ENCODE data around the gene MGMT.

Gene MGMT

DNA sequence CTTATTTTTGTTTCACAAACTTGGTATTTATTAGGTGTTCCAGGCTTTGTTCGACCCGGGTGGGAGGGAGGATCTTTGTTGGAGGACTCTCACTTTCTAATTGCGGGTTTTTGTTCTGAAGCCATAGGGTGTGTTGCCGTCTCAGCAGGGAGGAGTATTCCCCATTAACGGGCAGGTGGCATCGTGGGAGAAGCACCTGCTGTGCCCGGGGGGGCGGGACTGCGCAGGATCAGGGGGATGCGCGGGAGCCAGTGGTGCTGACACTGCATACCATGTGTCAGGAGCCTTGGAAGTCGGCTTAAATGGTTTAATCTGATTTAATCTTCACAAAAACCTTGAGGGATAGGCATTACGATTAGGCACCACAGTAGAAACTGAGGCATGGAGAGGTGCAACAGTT lies 113.0 kb downstream of the MGMT start:
- TF ChIP-seq, protein P1, sequence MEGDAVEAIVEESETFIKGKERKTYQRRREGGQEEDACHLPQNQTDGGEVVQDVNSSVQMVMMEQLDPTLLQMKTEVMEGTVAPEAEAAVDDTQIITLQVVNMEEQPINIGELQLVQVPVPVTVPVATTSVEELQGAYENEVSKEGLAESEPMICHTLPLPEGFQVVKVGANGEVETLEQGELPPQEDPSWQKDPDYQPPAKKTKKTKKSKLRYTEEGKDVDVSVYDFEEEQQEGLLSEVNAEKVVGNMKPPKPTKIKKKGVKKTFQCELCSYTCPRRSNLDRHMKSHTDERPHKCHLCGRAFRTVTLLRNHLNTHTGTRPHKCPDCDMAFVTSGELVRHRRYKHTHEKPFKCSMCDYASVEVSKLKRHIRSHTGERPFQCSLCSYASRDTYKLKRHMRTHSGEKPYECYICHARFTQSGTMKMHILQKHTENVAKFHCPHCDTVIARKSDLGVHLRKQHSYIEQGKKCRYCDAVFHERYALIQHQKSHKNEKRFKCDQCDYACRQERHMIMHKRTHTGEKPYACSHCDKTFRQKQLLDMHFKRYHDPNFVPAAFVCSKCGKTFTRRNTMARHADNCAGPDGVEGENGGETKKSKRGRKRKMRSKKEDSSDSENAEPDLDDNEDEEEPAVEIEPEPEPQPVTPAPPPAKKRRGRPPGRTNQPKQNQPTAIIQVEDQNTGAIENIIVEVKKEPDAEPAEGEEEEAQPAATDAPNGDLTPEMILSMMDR (IDR thresholded peaks at IDR 0.05; ENCODE audit: borderline replicate concordance, extremely low read depth, low read length, poor library complexity, severe bottlenecking): no peak
- TF ChIP-seq EZH2 (IDR thresholded peaks at IDR 0.05; ENCODE audit: borderline replicate concordance, low read depth, low read length, severe bottlenecking): no peak
- H3K4me2 ChIP-seq (ENCODE audit: insufficient read depth, low read length): no peak overlapping the region
- H3K9ac ChIP-seq (ENCODE audit: low read depth, low read length): no peak overlapping the region
- no peak overlapping the region for H3K27ac ChIP-seq (ENCODE audit: low read length)
- H3K4me3 ChIP-seq (ENCODE audit: low read depth in 1 of 2, low read length in 2 of 2): no peak overlapping the region
- H3K9me3 ChIP-seq (ENCODE audit: insufficient read depth, low read length, severe bottlenecking): no peaks in the 10 kb centered on the region
- no peak overlapping the region for H2AFZ ChIP-seq (ENCODE audit: low read depth, low read length)
- H3K79me2 ChIP-seq (ENCODE audit: insufficient read depth, low read length): no peaks in the 10 kb centered on the region
- DNase-seq: no peak
- peaks cover 5% of the 10 kb centered on the region; the same call in 1 of the 2 replicates for H3K36me3 ChIP-seq (ENCODE audit: insufficient read depth, low read length)
- 0 out of 2 replicates have a peak, but pooled peaks cover 3% of the 10 kb centered on the region for H4K20me1 ChIP-seq (ENCODE audit: insufficient read depth, low read length)
- no peaks in the 10 kb centered on the region for H3K27me3 ChIP-seq (ENCODE audit: insufficient read depth, low read length, poor library complexity)
- no peak for ATAC-seq (ENCODE audit: insufficient read depth, low read depth)
- no peaks in the 10 kb centered on the region for H3K4me1 ChIP-seq (ENCODE audit: insufficient read depth, low read length)

DNA sequence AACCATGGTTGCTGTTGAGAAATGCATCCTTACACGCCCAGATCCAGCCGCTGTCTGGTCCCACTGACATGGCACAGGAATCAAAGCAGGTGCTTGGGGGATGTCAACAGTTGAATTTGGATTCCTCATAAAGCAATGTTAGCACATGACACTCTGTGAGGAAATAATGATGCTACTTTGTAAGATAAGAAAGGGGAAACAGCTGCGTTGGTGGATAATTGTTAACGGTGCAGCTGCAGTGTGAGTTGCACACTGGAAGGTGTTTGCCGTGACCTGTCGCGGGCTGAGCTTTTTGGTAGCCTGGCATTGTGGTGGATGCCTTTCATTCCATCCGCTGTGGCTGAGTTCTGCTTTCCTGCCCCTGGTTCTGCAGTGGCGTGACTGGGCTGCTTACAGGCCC lies 113.9 kb downstream of the MGMT start:
- H3K79me2 ChIP-seq (ENCODE audit: insufficient read depth, low read length): no peaks in the 10 kb centered on the region
- no peak overlapping the region for H3K9ac ChIP-seq (ENCODE audit: low read depth, low read length)
- no peaks in the 10 kb centered on the region for H3K27me3 ChIP-seq (ENCODE audit: insufficient read depth, low read length, poor library complexity)
- no peak overlapping the region for H3K4me2 ChIP-seq (ENCODE audit: insufficient read depth, low read length)
- H3K27ac ChIP-seq (ENCODE audit: low read length): no peak overlapping the region
- H4K20me1 ChIP-seq (ENCODE audit: insufficient read depth, low read length): 0 out of 2 replicates have a peak, but pooled peaks cover 3% of the 10 kb centered on the region
- H3K4me1 ChIP-seq (ENCODE audit: insufficient read depth, low read length): no peaks in the 10 kb centered on the region
- H3K36me3 ChIP-seq (ENCODE audit: insufficient read depth, low read length): peaks cover 12% of the 10 kb centered on the region; the same call in 1 of the 2 replicates
- no peak overlapping the region for H2AFZ ChIP-seq (ENCODE audit: low read depth, low read length)
- DNase-seq (no peak), ATAC-seq (ENCODE audit: insufficient read depth, low read depth) (no peak)
- H3K4me3 ChIP-seq (ENCODE audit: low read depth in 1 of 2, low read length in 2 of 2): no peak overlapping the region
- no peak for TF ChIP-seq EZH2 (IDR thresholded peaks at IDR 0.05; ENCODE audit: borderline replicate concordance, low read depth, low read length, severe bottlenecking)
- TF ChIP-seq, protein P1 (IDR thresholded peaks at IDR 0.05; ENCODE audit: borderline replicate concordance, extremely low read depth, low read length, poor library complexity, severe bottlenecking): no peak
- H3K9me3 ChIP-seq (ENCODE audit: insufficient read depth, low read length, severe bottlenecking): peaks cover 3% of the 10 kb centered on the region

DNA sequence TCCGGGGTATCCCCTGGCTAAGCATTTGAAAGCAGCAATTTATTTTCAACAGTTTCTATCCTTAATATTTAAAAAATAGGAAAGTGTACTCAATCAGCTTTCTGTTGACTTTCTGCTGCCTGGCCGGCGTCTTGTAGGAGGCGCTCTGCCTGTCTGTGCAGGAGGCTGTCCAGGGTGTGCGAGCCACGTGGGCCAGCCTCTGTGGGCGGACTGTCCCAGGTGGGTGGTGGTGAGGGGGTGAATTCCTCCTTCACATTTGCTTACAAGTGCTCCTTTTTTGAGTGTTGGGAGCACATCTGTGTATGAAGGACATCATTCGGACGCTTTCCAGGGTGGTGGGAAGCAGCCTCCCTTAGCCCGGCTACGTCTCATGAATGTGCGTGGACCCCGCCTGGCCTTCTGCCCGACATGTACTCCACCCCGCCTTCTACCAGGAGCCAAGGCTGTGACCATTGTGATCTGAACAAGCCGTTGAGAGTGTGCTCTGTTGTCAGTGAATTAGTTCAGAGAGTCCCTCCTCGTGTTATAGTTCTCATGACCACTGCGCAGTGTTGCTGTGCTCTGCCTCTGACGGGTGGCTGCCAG lies 114.9 kb downstream of the MGMT start:
- Histone ChIP-seq H3K9ac (ENCODE audit: low read depth, low read length) (no peak overlapping the region), H3K27ac (ENCODE audit: low read length) (no peak overlapping the region), H3K4me2 (ENCODE audit: insufficient read depth, low read length) (no peak overlapping the region), H3K36me3 (ENCODE audit: insufficient read depth, low read length) (peaks cover 12% of the 10 kb centered on the region; the same call in 1 of the 2 replicates), H3K79me2 (ENCODE audit: insufficient read depth, low read length) (no peaks in the 10 kb centered on the region), H3K4me3 (ENCODE audit: low read depth in 1 of 2, low read length in 2 of 2) (no peak overlapping the region), H3K9me3 (ENCODE audit: insufficient read depth, low read length, severe bottlenecking) (peaks cover 13% of the 10 kb centered on the region), H3K4me1 (ENCODE audit: insufficient read depth, low read length) (no peaks in the 10 kb centered on the region), H3K27me3 (ENCODE audit: insufficient read depth, low read length, poor library complexity) (no peaks in the 10 kb centered on the region), H2AFZ (ENCODE audit: low read depth, low read length) (no peak overlapping the region), H4K20me1 (ENCODE audit: insufficient read depth, low read length) (0 out of 2 replicates have a peak, but pooled peaks cover 3% of the 10 kb centered on the region)
- TF ChIP-seq, protein P1 (IDR thresholded peaks at IDR 0.05; ENCODE audit: borderline replicate concordance, extremely low read depth, low read length, poor library complexity, severe bottlenecking): no peak
- no peak for TF ChIP-seq EZH2 (IDR thresholded peaks at IDR 0.05; ENCODE audit: borderline replicate concordance, low read depth, low read length, severe bottlenecking)
- no peak for DNase-seq
- ATAC-seq (ENCODE audit: insufficient read depth, low read depth): no peak
